Activated T-cell treated with anti-CD3 and anti-CD28 coated beads for 1 hour (primary cell): ENCODE measurements around the gene RASA4.
"Not testable (repeated sequence)": the region's sequence is repeated elsewhere in the genome, so short reads cannot be mapped to it uniquely, and the experiment has no call there.

Experiments
- DNase-seq: peaks from one replicate; pipeline ENCODE4 v3.0.0-alpha.2; 2020; ENCODE audit warnings: low read depth

The RASA4 gene

GRCh38 chr7:102606848-102607247, 9.7 kb downstream of the RASA4 start:
- not testable (repeated sequence) for DNase-seq

- not testable (repeated sequence) for DNase-seq
These were observed 12.0 kb downstream of the RASA4 start for GRCh38 chr7:102604431-102605145.

GRCh38 chr7:102602317-102602716, 14.2 kb downstream of the RASA4 start:
- not testable (repeated sequence) for DNase-seq

GRCh38 chr7:102599699-102600098, 16.9 kb downstream of the RASA4 start:
- DNase-seq: not testable (repeated sequence)

GRCh38 chr7:102596036-102596435, 20.5 kb downstream of the RASA4 start:
- DNase-seq: not testable (repeated sequence)

GRCh38 chr7:102593637-102594334, 22.8 kb downstream of the RASA4 start:
- not testable (repeated sequence) for DNase-seq

GRCh38 chr7:102592477-102593019, 24.0 kb downstream of the RASA4 start:
- DNase-seq: not testable (repeated sequence)

- DNase-seq: not testable (repeated sequence)
These were observed 26.7 kb downstream of the RASA4 start for GRCh38 chr7:102589857-102590256.

- DNase-seq: not testable (repeated sequence)
These were observed 33.1 kb downstream of the RASA4 start for GRCh38 chr7:102583495-102583894.

- not testable (repeated sequence) for DNase-seq
These were observed 34.8 kb downstream of the RASA4 start for GRCh38 chr7:102581722-102582121.

GRCh38 chr7:102578486-102578885, 38.1 kb downstream of the RASA4 start:
- DNase-seq: not testable (repeated sequence)

- not testable (repeated sequence) for DNase-seq
These were observed 39.0 kb downstream of the RASA4 start for GRCh38 chr7:102577315-102578240.

GRCh38 chr7:102576363-102576762, 40.2 kb downstream of the RASA4 start:
- DNase-seq: not testable (repeated sequence)

GRCh38 chr7:102574607-102575006, 41.9 kb downstream of the RASA4 start:
- DNase-seq: not testable (repeated sequence)

GRCh38 chr7:102572261-102573239, 44.0 kb downstream of the RASA4 start, which contains the start of gene POLR2J3:
TSS of gene POLR2J3 (minus strand) at chr7:102572583. CDS start at chr7:102572521, 62 bp downstream.
- DNase-seq: peak; percentile 100

GRCh38 chr7:102568620-102569019, 47.9 kb downstream of the RASA4 start:
- DNase-seq: not testable (repeated sequence)

- not testable (repeated sequence) for DNase-seq
These were observed 65.6 kb downstream of the RASA4 start, which contains the start of gene SPDYE2 for GRCh38 chr7:102550808-102551422. TSS of gene SPDYE2 (plus strand) at chr7:102551226. CDS start at chr7:102553256, 2,030 bp downstream.

- DNase-seq: not testable (repeated sequence)
These were observed 70.2 kb downstream of the RASA4 start for GRCh38 chr7:102546353-102546752.

GRCh38 chr7:102545288-102545687, 71.3 kb downstream of the RASA4 start:
- not testable (repeated sequence) for DNase-seq

- not testable (repeated sequence) for DNase-seq
These were observed 72.2 kb downstream of the RASA4 start for GRCh38 chr7:102544372-102544771.
